H1 (cell line): ENCODE data around the gene DMAC1. TPM values are rescaled to one million over a fixed set of nuclear protein-coding genes. Genes with fewer than 3 reads are reported as not detected.

Experiments used
- BRCA1 ChIP-seq: IDR thresholded peaks from 2 replicates; pipeline ENCODE4 v1.6.1; 2012; ENCODE audit warnings: low read depth, low read length, improper control_type of control experiment
- NANOG ChIP-seq: IDR thresholded peaks from 2 replicates; pipeline ENCODE4 v1.6.1; 2011; ENCODE audit warnings: low read length, low read depth, mild to moderate bottlenecking, inconsistent platforms; ENCODE audit not compliant: insufficient read depth, poor library complexity, severe bottlenecking
- POLR2A ChIP-seq, 2 experiments: IDR thresholded peaks; 1 replicate in 1 of 2; 2 replicates in 1 of 2; pipeline ENCODE4 v1.6.1; 2011; ENCODE audit warnings: low read depth in 2 of 2, low read length in 2 of 2, mild to moderate bottlenecking in 2 of 2; ENCODE audit errors: control extremely low read depth in 1 of 2
- RFX5 ChIP-seq: IDR thresholded peaks from 2 replicates; pipeline ENCODE4 v1.6.1; 2011; ENCODE audit warnings: low read depth, low read length, improper control_type of control experiment, borderline replicate concordance
- SAP30 ChIP-seq: fragments of 300-600 bp; sonication (generic); IDR thresholded peaks from 2 replicates; pipeline ENCODE4 v1.7.1; 2012; ENCODE audit warnings: low read length, moderate library complexity, mild to moderate bottlenecking, inconsistent platforms; ENCODE audit not compliant: insufficient read depth, insufficient replicate concordance
- TCF12 ChIP-seq: IDR thresholded peaks from 2 replicates; pipeline ENCODE4 v1.6.1; 2011; ENCODE audit warnings: low read depth, mild to moderate bottlenecking, low read length
- polyA plus RNA-seq, 7 experiments: library from polyadenylated mRNA; depleted of rRNA in 3 of 7; stranded (reverse) in 5 of 7; unstranded in 2 of 7; fragments of >200 nt in 5 of 7; fragments of 200-250 nt in 2 of 7; gene quantifications; 1 replicate in 5 of 7; 2 replicates in 1 of 7; 4 replicates in 1 of 7; pipeline versions ENCODE4 v1.2.1 to v1.2.3, GENCODE V29; 2011 to 2013; ENCODE audit warnings: missing spikeins in 2 of 7, mixed read lengths in 2 of 7
- total RNA-seq: library from RNA; stranded (reverse); fragmentation: NEBNext Ultra II Directional; extraction: Animal tissue kit (Norgen Biotek cat#: 25700); gene quantifications from 2 replicates; pipeline ENCODE4 v1.2.1, GENCODE V29; 2021

Gene DMAC1
- total and polyA plus RNA-seq, 2 of the 8 experiments (the other 6 are each of a cell fraction or from before 2014, with no cell fraction given): 30.4 to 89.4 TPM

DNA sequence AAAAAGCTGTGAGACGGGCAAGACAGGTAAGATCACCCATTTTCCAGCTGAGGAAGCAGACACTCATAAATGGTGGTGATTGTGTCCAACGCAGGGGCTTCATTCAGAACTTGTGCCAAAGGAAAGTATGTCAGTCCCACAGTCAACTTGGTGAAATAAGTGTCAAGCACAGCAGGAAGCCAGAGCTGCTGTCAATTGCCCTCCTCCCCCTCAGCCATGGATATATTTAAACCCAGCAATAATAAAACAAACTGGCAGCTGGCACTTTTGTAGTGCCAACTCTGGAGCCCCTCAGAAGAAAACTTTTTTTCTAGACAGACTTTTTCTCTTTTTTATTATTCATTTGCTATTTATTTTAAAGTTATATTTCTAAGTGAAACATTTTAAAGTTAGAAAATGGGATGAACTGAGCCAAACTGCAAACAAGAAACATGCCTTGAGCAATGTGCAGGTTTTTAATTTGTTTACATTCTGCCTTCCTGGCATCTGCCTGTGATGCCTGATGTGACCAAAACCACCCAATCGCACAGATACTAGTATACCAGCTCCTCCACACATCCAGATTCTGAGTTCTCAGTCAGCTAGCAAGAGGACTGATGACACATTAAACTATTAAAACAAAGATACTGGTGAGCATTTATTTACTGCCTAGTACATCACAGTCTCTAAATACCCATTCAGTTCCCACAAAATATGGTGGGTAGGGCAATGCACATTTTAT lies 17.0 kb downstream of the DMAC1 start (continued):
- TF ChIP-seq NANOG: no peak
- no peak for TF ChIP-seq SAP30
- TF ChIP-seq TCF12: no peak
- TF ChIP-seq BRCA1: no peak
- no peak for TF ChIP-seq POLR2A (IDR thresholded peaks at IDR 0.05; ENCODE audit: control extremely low read depth in 1 of 2, low read depth in 2 of 2, low read length in 2 of 2)
- no peak for TF ChIP-seq RFX5
